ENCODE data around the gene ATCAY. TPM values are rescaled to one million over a fixed set of nuclear protein-coding genes. Genes with fewer than 3 reads are reported as not detected.

The ATCAY gene
- total and polyA plus RNA-seq, 2 of the 4 experiments (the other 2 are of a cell fraction): 0.31 to 0.36 TPM

GRCh38 chr19:3836887-3837286 lies 43.6 kb upstream of the ATCAY start:
- Histone ChIP-seq H3K27ac (ENCODE audit: insufficient read depth, low read length) (no peak overlapping the region), H4K8ac (ENCODE audit: low read depth in 2 of 2, low read length in 2 of 2) (no peak overlapping the region), H3K36me3 (ENCODE audit: control insufficient read depth, insufficient read depth, low read length) (no peaks in the 10 kb centered on the region), H3K23ac (ENCODE audit: low read depth, low read length) (no peak overlapping the region), H2BK20ac (ENCODE audit: low read depth, low read length) (no peak overlapping the region), H3K4me2 (ENCODE audit: low read depth, low read length) (no peak overlapping the region), H4K20me1 (ENCODE audit: insufficient read depth, low read length) (no peaks in the 10 kb centered on the region; the same call in 1 of the 2 replicates), H3K4me3 (ENCODE audit: insufficient read depth, low read depth, low read length) (no peak overlapping the region), H2BK15ac (ENCODE audit: low read depth, low read length) (no peak overlapping the region), H2AK9ac (replicated peaks; ENCODE audit: low read depth, low read length, poor library complexity) (no peak overlapping the region), H2BK5ac (ENCODE audit: low read depth, low read length, poor library complexity, severe bottlenecking) (no peak overlapping the region), H3K9ac (ENCODE audit: low read depth, low read length) (no peak overlapping the region), H2BK120ac (ENCODE audit: low read depth, low read length) (no peak overlapping the region), H3K9me1 (ENCODE audit: insufficient read depth, low read length) (no peaks in the 10 kb centered on the region), H3K9me3 (ENCODE audit: control insufficient read depth, insufficient read depth, low read length) (peaks cover 10% of the 10 kb centered on the region), H3K14ac (replicated peaks; ENCODE audit: low read depth, low read length) (no peak overlapping the region), H3K18ac (ENCODE audit: low read depth, low read length) (no peak overlapping the region), H2AFZ (replicated peaks; ENCODE audit: low read length, poor library complexity) (no peak overlapping the region), H3K4me1 (ENCODE audit: control insufficient read depth, insufficient read depth, low read length) (no peaks in the 10 kb centered on the region), H4K5ac (ENCODE audit: low read depth, low read length) (no peak overlapping the region), H3K4ac (ENCODE audit: low read depth, low read length) (no peak overlapping the region), H3K56ac (ENCODE audit: extremely low read depth, insufficient read depth, low read length) (no peak overlapping the region), H3K27me3 (ENCODE audit: control insufficient read depth, insufficient read depth, low read length) (peaks cover 23% of the 10 kb centered on the region), H3K79me1 (ENCODE audit: low read depth in 1 of 2, low read length in 2 of 2) (no peaks in the 10 kb centered on the region), H2AK5ac (ENCODE audit: low read depth, low read length) (no peak overlapping the region), H4K91ac (ENCODE audit: insufficient read depth, low read depth, low read length) (no peak overlapping the region)
- POLR2A ChIA-PET (ENCODE audit: unreplicated experiment): no interaction called here
- DNase-seq (no peak), ATAC-seq (ENCODE audit: low read depth) (no peak)
- 86% methylated on average over 4 of the region's 6 CpGs; no CpG with 5 or more reads in 1 of the 2 experiments for WGBS, 2 experiments (ENCODE audit: extremely low coverage in 2 of 2, insufficient read length in 1 of 2)
- TF ChIP-seq SMC3 (IDR thresholded peaks at IDR 0.05; ENCODE audit: low read depth, low read length) (no peak), CTCF (conservative IDR thresholded peaks at IDR 0.05; ENCODE audit: low read depth, low read length) (no peak), RAD21 (IDR thresholded peaks at IDR 0.05; ENCODE audit: low read length) (no peak), RCOR1 (IDR thresholded peaks at IDR 0.05; ENCODE audit: insufficient replicate concordance, low read length) (no peak), POLR2A (IDR thresholded peaks at IDR 0.05; ENCODE audit: low read depth, low read length) (no peak), USF2 (IDR thresholded peaks at IDR 0.05; ENCODE audit: low read depth, low read length) (no peak), FOS (IDR thresholded peaks at IDR 0.05; ENCODE audit: low read depth, low read length) (no peak), MAZ (IDR thresholded peaks at IDR 0.05; ENCODE audit: borderline replicate concordance, low read depth, low read length) (no peak), NFE2L2 (IDR thresholded peaks at IDR 0.05; ENCODE audit: low read depth, low read length) (no peak), CEBPB (IDR thresholded peaks at IDR 0.05; ENCODE audit: low read depth, low read length) (no peak), BHLHE40 (IDR thresholded peaks at IDR 0.05; ENCODE audit: low read depth, low read length) (no peak)
- in situ Hi-C loops (cut with MboI; ENCODE audit: low sequenced_read_pairs) (no loop called here), intact Hi-C loops (cut with micrococcal nuclease) (no loop called here), dilution Hi-C loops (cut with HindIII; ENCODE audit: low sequenced_read_pairs, unreplicated experiment) (no loop called here)
- BruUV-seq (replicated peaks): no TSS peak
- CTCF ChIA-PET: no interaction called here
